HEK293 (cell line): ENCODE results near the gene EGFLAM.

ENCODE experiments used
- CTCF ChIA-PET: fragments of 350-600 bp; formaldehyde crosslinking; extraction: SDS; loops from one replicate; lab custom pipeline; 2021; ENCODE audit warnings: antibody characterized with exemption; lab: Yijun Ruan, JAX
- POLR2A ChIA-PET: fragments of 300-600 bp; formaldehyde crosslinking; extraction: SDS; loops from one replicate; lab custom pipeline; 2020; ENCODE audit warnings: antibody characterized with exemption, inconsistent platforms; lab: Yijun Ruan, JAX
- H3K27ac ChIP-seq: fragments of 200-500 bp; sonication (Bioruptor generic); 2 replicates; pipeline ENCODE4 v1.5.1; 2014; ENCODE audit warnings: low read depth, low read length, control low read depth, inconsistent platforms; ENCODE audit errors: extremely low read depth
- H3K36me3 ChIP-seq, 2 experiments: fragments of 200-500 bp in 1 of 2; sonication (Bioruptor generic) in 1 of 2; 1 replicate in 1 of 2; 2 replicates in 1 of 2; pipeline ENCODE4 v1.5.1; 2014 to 2017; ENCODE audit warnings: inconsistent platforms in 2 of 2, low read length in 2 of 2; ENCODE audit not compliant: control insufficient read depth in 2 of 2, insufficient read depth in 1 of 2
- H3K4me1 ChIP-seq: fragments of 200-500 bp; sonication (Bioruptor generic); 2 replicates; pipeline ENCODE4 v1.5.1; 2014; ENCODE audit warnings: mild to moderate bottlenecking, low read length, inconsistent platforms; ENCODE audit not compliant: control insufficient read depth, insufficient read depth
- H3K4me3 ChIP-seq: 2 replicates; pipeline ENCODE4 v1.5.1; 2011; ENCODE audit warnings: low read depth, mild to moderate bottlenecking, control low read depth, low read length, moderate library complexity
- H3K9me3 ChIP-seq: fragments of 200-500 bp; sonication (Bioruptor generic); 2 replicates; pipeline ENCODE4 v1.5.1; 2014; ENCODE audit warnings: low read depth, low read length, inconsistent platforms; ENCODE audit not compliant: control insufficient read depth, insufficient read depth
- PRDM10 ChIP-seq: fragments of 450-650 bp; formaldehyde crosslinking; IDR thresholded peaks from 2 replicates; pipeline ENCODE4 v1.5.1; 2016; ENCODE audit warnings: missing biosample characterization, missing genetic modification characterization
- SCRT2 ChIP-seq: fragments of 450-650 bp; formaldehyde crosslinking; IDR thresholded peaks from 2 replicates; pipeline ENCODE4 v1.5.1; 2016; ENCODE audit warnings: missing biosample characterization, missing genetic modification characterization
- ZFHX2 ChIP-seq: fragments of 450-650 bp; formaldehyde crosslinking; conservative IDR thresholded peaks from 2 replicates; pipeline ENCODE4 v1.5.1; 2016; ENCODE audit warnings: missing biosample characterization, missing genetic modification characterization
- ZIC2 ChIP-seq: fragments of 450-650 bp; formaldehyde crosslinking; IDR thresholded peaks from 2 replicates; pipeline ENCODE4 v1.5.1; 2016; ENCODE audit warnings: missing biosample characterization, missing genetic modification characterization
- ZNF311 ChIP-seq: fragments of 450-650 bp; formaldehyde crosslinking; IDR thresholded peaks from 2 replicates; pipeline ENCODE4 v1.5.1; 2017; ENCODE audit warnings: missing biosample characterization, missing genetic modification characterization, borderline replicate concordance
- ZNF518A ChIP-seq: fragments of 450-650 bp; formaldehyde crosslinking; conservative IDR thresholded peaks from 2 replicates; pipeline ENCODE4 v1.5.1; 2016; ENCODE audit warnings: low read depth, missing biosample characterization, missing genetic modification characterization
- ZNF660 ChIP-seq: fragments of 450-650 bp; IDR thresholded peaks from 2 replicates; pipeline ENCODE4 v1.5.1; 2018; ENCODE audit warnings: missing biosample characterization, mild to moderate bottlenecking, missing genetic modification characterization

EGFLAM gene

GRCh38 chr5:38420691-38421390 lies 162.5 kb downstream of the EGFLAM start (continued):
- 0 out of 2 replicates have a peak, but pooled peaks have one; percentile 29 for TF ChIP-seq ZNF518A
- 0 out of 2 replicates have a peak, but pooled peaks have one; percentile 53 for TF ChIP-seq ZNF660 (tag by site-specific recombination)

- H3K36me3 ChIP-seq = no peaks in the 10 kb centered on the region
- no peak overlapping the region for H3K4me3 ChIP-seq
- CTCF ChIA-PET = interaction anchor here (0.6 to 9.0 kb wide), 7 partner anchors 19 to 418 kb away, joined by 3 to 163 read pairs (median 4); no protein-coding TSS in a partner anchor
- POLR2A ChIA-PET = no interaction called here
- H3K9me3 ChIP-seq = no peaks in the 10 kb centered on the region
- TF ChIP-seq SCRT2 (tag by site-specific recombination) (0 out of 2 replicates have a peak, but pooled peaks have one; percentile 24), ZFHX2 (tag by site-specific recombination) (no peak)
- H3K4me1 ChIP-seq = peaks cover 12% of the 10 kb centered on the region; the same call in 1 of the 2 replicates
- no peak overlapping the region for H3K27ac ChIP-seq
These were observed 164.3 kb downstream of the EGFLAM start for GRCh38 chr5:38422622-38423021.

GRCh38 chr5:38423276-38424147 lies 165.2 kb downstream of the EGFLAM start:
- CTCF ChIA-PET = interaction anchor here (0.6 to 8.7 kb wide), 6 partner anchors 18 to 498 kb away, joined by 3 to 163 read pairs (median 6); no protein-coding TSS in a partner anchor

More at GRCh38 chr5:38423276-38424147, 165.2 kb downstream of the EGFLAM start:
- POLR2A ChIA-PET = no interaction called here
- TF ChIP-seq PRDM10 (tag by site-specific recombination) (peak; percentile 21; the same call in 1 of the 2 replicates), ZNF311 (no peak), ZIC2 (peak; percentile 57)
- H3K36me3 ChIP-seq = no peaks in the 10 kb centered on the region
- no peak overlapping the region for H3K4me3 ChIP-seq
- peaks cover 15% of the 10 kb centered on the region; the same call in 1 of the 2 replicates for H3K4me1 ChIP-seq
- no peak overlapping the region for H3K27ac ChIP-seq
- H3K9me3 ChIP-seq = no peaks in the 10 kb centered on the region
